GM18502 (cell line): ENCODE measurements around the gene RNF39.
A peak's percentile ranks its signal among the peaks of the same experiment; 100 is the strongest.
"Not testable (repeated sequence)": the region's sequence is repeated elsewhere in the genome, so short reads cannot be mapped to it uniquely, and the experiment has no call there.

Experiments used
- ATAC-seq: cut with Tn5 transposase; IDR thresholded peaks from one replicate; pipeline ENCODE4 v1.9.1; 2021; ENCODE audit warnings: mild to moderate bottlenecking; ENCODE audit not compliant: unreplicated experiment, poor library complexity

Gene RNF39, protein sequence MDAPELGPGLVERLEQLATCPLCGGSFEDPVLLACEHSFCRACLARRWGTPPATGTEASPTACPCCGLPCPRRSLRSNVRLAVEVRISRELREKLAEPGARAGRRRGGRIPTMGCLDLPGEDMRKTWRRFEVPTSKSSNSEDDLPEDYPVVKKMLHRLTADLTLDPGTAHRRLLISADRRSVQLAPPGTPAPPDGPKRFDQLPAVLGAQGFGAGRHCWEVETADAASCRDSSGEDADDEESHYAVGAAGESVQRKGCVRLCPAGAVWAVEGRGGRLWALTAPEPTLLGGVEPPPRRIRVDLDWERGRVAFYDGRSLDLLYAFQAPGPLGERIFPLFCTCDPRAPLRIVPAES

GRCh38 chr6:30075094-30075789 lies at the start of gene RNF39:
Gene RNF39, minus strand, starts transcription at chr6:30075769. Its CDS starts 184 bp downstream, at chr6:30075585.
- ATAC-seq, result no peak

- no peak for ATAC-seq
Observed at GRCh38 chr6:30122515-30122914, 46.9 kb upstream of the RNF39 start.

GRCh38 chr6:30121446-30122366 lies 46.1 kb upstream of the RNF39 start:
- no peak for ATAC-seq

- ATAC-seq, result not testable (repeated sequence)
Observed at GRCh38 chr6:30118691-30119090, 43.1 kb upstream of the RNF39 start.

- ATAC-seq, result no peak
Observed at GRCh38 chr6:30116724-30117123, 41.2 kb upstream of the RNF39 start.

GRCh38 chr6:30113841-30114240 lies 38.3 kb upstream of the RNF39 start:
- no peak for ATAC-seq

DNA sequence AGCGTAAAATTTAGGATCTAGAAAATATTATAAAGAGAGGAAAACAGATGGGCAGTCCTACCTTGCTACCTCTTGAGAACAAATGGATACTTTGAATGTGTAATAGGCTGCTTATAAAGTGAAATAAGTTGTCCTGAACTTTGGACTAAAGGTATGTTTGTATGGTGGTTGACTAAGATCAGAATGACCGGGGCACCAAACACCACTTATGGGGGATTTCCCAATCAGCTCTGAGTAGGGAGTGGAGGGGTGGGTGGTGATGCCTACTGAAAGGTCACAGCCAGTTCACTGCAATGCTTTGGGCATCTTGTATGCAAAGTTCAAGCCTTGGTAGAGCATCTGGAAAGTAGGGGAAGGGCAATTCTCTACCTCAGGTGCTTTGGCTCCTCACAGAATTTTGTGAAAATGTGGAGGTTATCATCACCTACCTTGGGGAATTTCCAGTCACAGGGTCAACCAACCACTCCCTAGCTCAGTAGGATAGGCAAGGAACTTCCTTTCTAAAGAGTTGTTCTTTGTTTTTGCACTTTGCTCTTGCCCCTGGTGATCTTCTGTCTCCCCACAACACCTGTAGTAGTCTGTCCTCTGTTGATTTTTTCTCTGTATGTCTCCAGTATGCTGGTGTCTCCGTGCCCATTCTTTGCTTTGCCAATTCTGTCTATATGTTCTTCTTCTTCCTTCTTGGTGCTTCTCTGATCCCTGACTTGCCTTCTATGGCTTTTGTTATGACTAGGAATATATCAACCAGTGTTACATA lies 37.6 kb upstream of the RNF39 start, which contains the start of gene TRIM31:
TRIM31 (minus strand) TSS at position 88 of the 757 bp plus-strand sequence. CDS start 285 bp downstream, outside the sequence.
- no peak for ATAC-seq

DNA sequence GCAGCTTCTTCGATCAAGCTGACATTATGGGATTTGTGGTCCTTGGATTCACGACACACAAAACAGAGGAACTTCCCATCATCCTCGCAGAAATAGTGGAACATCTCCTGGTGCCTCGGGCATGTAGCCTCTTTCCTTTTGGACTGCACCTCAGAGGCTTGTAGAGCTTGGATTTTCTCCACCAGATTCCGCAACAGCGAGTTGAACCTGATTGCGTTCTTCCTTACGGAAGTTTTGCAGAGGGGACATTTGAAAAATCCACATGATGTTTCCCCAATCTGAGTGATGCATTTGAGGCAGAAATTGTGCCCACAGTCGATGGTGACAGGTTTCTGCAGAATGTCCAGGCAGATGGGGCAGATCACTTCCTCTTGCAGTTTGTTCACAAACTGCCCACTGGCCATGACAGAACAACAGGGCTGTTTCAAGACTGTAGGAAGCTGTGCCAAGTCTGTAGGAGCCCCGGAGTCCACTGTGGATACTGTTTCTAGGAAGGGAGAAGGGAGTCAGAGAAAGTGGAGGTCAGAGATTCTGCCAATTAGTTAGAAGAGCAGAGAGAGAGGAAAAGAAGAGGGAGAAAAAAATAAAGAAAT lies 36.9 kb upstream of the RNF39 start:
- no peak for ATAC-seq

DNA sequence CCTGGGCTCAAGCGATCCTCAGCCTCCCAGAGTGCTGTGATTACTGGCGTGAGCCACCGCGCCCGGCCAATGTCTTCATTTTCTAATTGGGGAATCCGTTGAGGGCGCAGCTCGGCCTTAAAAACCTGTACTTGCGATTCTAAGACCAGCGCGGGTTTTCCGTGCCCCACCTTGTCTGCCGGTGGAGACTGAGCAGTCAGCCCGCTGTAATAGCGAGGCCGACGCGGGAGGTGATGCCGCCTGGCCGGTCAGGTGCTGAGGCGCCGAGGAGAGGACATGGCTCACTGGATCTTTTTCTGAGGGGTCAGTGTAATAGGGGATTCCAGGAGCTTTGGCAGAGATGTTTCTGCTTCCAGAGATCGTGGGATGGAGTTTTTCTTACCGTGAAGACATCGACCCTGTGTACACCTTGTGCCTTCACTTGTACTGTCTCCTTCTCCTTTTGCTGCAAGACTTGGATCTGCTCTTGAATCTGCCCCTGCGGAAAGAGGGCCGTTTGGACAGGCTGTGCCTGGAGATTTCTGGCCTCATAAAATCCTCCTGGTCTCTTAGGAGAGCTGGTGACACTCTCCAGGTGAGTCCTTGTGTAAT lies 35.8 kb upstream of the RNF39 start:
- ATAC-seq, result no peak

DNA sequence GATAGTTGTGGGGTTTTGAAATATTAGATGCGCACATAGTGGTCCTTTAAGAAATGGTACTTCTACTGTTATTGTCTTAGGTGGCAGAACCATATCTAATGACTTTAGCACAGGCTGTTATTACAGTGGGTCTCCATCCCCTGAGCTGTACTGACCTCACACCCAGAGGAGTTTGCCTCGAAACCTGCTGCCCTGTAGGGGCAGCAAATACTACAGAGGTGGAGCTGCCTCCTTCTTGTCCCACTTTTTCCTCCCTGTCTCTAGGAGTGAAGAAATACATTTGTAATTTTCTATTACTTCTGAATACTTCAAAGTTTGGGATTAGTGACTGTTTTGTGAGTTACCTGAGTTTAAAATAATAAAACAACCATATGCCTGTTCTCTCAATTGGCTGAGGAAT lies 29.1 kb upstream of the RNF39 start:
- no peak for ATAC-seq

DNA sequence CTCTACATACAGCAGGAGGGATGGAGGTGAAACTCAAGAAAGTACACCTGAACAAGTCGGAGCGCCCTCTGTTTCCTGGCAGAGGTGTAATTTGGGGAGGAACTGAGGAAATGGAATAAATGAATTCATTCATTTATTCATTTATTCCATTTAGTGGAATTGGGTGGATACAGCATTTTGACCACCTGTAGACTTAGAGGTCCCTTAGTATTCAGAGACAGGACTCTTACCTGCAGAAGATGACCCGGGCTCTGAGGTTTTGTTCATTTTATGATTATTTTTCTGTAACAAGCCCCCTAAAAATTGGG lies 28.3 kb upstream of the RNF39 start:
- ATAC-seq, result no peak

DNA sequence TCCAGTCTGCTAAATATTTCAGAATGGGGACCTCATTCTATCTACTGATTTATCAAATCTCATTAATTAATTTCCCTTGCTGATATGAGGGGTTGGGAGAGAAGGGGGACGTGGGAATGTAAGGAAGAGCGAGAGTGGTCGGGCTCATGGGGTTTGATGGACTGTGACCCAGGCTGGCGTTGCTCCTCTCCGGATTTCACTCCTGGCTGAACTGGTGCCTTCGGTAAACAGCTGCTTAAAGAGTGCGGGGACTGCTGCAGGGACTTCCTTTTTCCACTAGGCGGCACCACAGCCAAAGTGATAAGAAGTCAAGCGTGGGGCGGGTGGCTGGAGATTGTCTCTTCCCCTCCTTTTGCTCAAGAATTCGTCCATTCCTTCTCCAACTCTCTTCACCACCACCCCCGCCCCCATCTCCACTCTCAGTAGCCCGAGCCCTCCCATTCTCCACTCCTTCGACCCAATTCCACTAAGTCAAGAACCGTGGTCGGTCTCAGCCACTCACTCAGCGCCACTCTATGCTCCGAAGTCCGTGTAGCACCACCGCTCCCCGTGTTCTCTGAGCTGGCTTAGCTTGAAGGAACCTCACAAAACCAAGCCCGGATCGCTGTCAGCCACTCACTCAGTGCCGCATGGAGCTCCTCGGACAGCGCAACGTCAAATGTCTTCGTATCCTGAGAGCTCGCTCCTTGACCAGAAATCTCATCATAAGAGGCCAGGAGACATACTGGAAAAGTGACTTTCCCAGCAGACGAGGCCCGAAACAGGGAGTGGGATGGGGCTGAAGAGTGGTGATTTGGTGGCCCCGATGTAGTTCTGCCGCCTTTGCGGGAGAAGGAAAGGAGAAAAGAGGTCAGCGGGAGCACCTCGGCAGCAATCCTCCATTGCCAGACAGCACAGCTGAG lies 27.7 kb upstream of the RNF39 start:
- ATAC-seq, result peak; percentile 71

DNA sequence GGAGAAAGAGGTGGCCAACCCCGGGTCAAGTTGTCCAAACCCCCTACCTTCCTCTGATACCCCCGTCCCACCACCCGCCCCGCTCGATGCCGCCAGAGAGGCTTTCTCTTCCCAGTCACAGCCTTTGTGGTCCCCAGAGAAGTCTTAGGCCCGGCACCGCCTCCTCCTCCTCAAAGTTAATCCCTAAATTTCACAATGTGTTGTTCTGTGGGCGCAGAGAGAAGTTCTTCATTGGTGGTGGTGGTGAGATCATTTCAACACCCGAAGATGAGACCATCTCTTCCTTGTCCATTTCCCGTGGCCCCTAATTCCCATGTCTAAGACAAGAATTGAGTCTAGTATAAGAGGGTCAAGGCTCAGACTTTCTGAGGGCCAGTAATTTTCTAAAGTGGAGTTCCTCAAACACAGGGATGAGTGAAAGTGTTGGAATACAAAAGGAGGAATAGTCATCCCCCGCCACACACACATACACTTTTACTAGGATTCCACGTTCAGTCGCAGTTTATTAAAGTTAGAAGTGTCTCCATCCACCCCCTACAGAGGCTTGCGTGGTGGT lies 26.9 kb upstream of the RNF39 start:
- ATAC-seq, result no peak

- ATAC-seq, result no peak
Observed at GRCh38 chr6:30101444-30102413, 26.2 kb upstream of the RNF39 start.

DNA sequence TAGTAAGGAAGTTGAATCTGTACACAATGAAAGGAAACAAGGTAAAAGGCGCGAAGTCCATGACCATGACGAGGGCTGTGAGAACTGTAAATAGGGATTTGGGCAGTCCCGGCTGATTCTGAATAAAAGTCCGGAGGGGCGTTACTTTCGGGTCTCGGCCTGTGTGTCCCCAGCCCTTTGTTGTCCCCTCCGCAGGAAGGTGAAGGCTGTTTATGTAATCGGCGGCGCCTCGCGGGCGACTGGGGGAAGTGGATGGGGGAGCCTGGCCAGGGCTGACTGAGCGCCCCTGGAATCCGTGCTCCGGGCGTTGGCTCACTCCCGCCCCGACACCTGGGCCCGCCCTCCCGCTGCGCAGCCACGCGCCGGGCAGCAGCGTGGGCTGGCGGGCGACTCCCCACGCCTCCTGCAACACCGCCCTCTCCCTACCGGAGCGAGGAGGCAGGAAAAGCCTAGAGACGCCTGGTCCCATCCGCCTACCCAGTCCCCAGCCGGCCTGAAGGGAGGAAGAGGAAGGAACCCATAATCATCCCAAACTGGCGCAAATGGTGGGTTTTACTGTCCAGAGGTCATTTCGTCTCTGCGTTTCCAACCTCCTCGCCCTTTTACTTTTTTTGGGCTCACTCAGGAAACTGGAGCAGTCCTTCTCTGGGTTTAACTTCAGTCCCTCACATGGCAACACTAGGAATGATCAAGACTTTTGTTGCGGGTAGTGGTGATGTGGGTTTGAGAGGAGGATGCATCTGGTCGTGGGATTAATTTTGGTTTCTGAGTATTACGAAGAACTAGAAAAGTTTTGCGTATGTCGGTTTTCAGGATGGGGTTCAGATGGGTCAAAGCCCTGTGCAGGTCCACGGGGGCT lies 25.2 kb upstream of the RNF39 start:
- no peak for ATAC-seq

DNA sequence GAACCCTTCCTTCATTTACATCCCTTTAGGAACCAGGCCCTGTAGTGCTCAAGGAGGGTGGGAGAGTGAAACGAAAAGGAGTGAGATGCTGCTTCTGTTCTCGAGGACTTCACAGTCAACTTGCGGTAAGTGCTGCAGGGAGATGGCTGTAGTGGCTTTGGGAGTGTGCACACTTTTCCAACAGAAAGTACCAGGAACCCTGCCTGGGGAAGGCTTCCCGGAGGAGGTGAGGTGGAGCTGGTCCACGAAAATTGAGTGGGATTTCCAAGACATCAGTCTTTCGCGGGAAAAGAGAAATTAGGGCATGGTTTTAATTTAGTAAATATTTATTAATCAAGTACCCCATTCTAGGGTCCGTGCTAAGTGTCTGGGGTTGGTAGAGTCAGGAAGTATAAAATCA lies 24.6 kb upstream of the RNF39 start:
- ATAC-seq, result no peak
